Right atrium auricular region (tissue), 2 donors: ENCODE results near the gene LGR6. TPM values are rescaled to one million over a fixed set of nuclear protein-coding genes. Genes with fewer than 3 reads are reported as not detected.

Source experiments
- DNase-seq: peaks from one replicate; pipeline ENCODE4 v3.0.0-alpha.2; 2019; ENCODE audit warnings: low spot score
- H3K27ac ChIP-seq, 2 donors: fragments of 200-600 bp; sonication (generic); 1 replicate in 1 of 2; 2 replicates in 1 of 2; pipeline ENCODE4 v1.5.1; 2016 to 2019
- H3K27me3 ChIP-seq, 2 donors: fragments of 200-600 bp; sonication (generic); one replicate each; pipeline versions ENCODE4 v1.5.1 to v1.6.0; 2017 to 2019
- H3K36me3 ChIP-seq: fragments of 200-600 bp; sonication (generic); one replicate; pipeline ENCODE4 v1.5.1; 2016
- H3K4me1 ChIP-seq, 2 donors: fragments of 200-600 bp; sonication (generic); one replicate each; pipeline versions ENCODE4 v1.5.1 to v1.6.0; 2017 to 2019
- H3K4me3 ChIP-seq, 2 donors: fragments of 200-600 bp; sonication (generic); 1 replicate in 1 of 2; 2 replicates in 1 of 2; pipeline ENCODE4 v1.5.1; 2017 to 2019; ENCODE audit warnings: mild to moderate bottlenecking in 1 of 2, moderate library complexity in 1 of 2
- H3K9me3 ChIP-seq, 2 donors: fragments of 200-600 bp; sonication (generic); one replicate each; pipeline ENCODE4 v1.5.1; 2019
- total RNA-seq, 2 donors: library from RNA; depleted of rRNA; stranded (reverse); fragments of >200 nt; gene quantifications; one replicate each; pipeline ENCODE4 v1.1.0, GENCODE V29; 2016
- TF ChIP-seq, protein P1 (sequence below), 2 donors: fragments of 200-600 bp; sonication (generic); IDR thresholded peaks; one replicate each; pipeline ENCODE4 v1.5.1; 2019; ENCODE audit warnings: antibody characterized with exemption in 2 of 2

The LGR6 gene
- total RNA-seq, 2 donors from 2014 or later = 5.5 to 17.0 TPM

DNA sequence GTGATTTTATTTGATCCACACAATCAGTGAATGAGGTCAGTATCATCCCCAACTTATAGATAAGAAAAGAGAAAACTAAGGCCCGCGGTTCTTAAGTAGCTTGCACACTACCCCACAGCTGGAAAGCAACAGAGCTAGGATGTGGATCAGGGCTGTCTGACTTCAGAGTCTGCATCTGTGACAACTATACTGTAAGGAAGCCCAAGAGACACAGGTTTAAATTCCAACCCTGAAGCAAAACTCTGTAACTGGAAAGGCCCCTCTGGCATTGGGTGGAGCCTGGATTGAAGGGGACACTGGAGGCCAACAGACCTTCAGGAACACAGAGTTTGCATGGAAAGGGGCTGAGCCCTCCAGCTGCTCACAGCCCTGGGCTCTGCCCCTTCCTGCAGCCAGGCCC is 40.2 kb downstream of the LGR6 start:
- no peak overlapping the region for H3K4me3 ChIP-seq
- TF ChIP-seq, protein P1, sequence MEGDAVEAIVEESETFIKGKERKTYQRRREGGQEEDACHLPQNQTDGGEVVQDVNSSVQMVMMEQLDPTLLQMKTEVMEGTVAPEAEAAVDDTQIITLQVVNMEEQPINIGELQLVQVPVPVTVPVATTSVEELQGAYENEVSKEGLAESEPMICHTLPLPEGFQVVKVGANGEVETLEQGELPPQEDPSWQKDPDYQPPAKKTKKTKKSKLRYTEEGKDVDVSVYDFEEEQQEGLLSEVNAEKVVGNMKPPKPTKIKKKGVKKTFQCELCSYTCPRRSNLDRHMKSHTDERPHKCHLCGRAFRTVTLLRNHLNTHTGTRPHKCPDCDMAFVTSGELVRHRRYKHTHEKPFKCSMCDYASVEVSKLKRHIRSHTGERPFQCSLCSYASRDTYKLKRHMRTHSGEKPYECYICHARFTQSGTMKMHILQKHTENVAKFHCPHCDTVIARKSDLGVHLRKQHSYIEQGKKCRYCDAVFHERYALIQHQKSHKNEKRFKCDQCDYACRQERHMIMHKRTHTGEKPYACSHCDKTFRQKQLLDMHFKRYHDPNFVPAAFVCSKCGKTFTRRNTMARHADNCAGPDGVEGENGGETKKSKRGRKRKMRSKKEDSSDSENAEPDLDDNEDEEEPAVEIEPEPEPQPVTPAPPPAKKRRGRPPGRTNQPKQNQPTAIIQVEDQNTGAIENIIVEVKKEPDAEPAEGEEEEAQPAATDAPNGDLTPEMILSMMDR (IDR thresholded peaks at IDR 0.05) = no peak
- H3K27ac ChIP-seq = no peak overlapping the region

DNA sequence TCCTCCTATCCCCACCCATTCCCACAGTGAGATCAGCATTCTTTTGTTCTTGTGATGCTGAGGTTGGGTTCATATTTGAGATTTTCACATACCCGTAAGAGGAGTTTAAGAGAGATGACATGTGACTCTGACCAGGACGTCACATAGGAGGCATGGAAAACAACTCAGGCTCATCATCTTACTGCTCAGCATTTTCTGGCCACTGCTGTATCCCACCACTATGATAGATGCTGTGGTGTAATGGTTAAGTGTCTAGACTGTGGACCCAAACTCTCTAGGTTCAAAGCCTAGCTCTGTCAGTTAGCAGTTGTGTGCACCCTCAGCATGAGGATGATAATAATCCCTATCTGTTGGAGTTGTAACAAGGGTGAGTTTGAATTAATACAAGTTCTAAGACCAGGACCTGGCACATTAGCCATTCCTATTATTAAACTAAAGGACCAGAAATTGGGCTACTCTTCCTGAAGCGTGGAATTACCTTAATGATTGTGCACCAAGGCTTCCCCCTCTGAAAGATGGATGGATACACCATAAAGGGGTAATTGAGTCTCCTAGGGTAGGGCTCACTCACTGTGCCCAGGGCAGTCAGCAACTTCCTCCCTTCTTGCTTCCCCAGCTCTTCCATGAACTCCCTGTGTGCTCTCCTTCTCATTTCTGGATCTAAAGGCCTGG is 40.9 kb downstream of the LGR6 start:
- TF ChIP-seq, protein P1 (IDR thresholded peaks at IDR 0.05) = no peak
- Histone ChIP-seq H3K27ac (no peak overlapping the region), H3K4me1 (peaks cover 0 to 5% of the 10 kb centered on the region in 2 donors), H3K9me3 (no peaks in the 10 kb centered on the region), H3K4me3 (no peak overlapping the region), H3K27me3 (no peaks in the 10 kb centered on the region), H3K36me3 (no peaks in the 10 kb centered on the region)
- no peak for DNase-seq

More for the DNA sequence above, 40.2 kb downstream of the LGR6 start:
- H3K27me3 ChIP-seq = no peaks in the 10 kb centered on the region
- peaks cover 0 to 7% of the 10 kb centered on the region in 2 donors for H3K4me1 ChIP-seq
- no peaks in the 10 kb centered on the region for H3K9me3 ChIP-seq
- no peaks in the 10 kb centered on the region for H3K36me3 ChIP-seq
- DNase-seq = no peak

DNA sequence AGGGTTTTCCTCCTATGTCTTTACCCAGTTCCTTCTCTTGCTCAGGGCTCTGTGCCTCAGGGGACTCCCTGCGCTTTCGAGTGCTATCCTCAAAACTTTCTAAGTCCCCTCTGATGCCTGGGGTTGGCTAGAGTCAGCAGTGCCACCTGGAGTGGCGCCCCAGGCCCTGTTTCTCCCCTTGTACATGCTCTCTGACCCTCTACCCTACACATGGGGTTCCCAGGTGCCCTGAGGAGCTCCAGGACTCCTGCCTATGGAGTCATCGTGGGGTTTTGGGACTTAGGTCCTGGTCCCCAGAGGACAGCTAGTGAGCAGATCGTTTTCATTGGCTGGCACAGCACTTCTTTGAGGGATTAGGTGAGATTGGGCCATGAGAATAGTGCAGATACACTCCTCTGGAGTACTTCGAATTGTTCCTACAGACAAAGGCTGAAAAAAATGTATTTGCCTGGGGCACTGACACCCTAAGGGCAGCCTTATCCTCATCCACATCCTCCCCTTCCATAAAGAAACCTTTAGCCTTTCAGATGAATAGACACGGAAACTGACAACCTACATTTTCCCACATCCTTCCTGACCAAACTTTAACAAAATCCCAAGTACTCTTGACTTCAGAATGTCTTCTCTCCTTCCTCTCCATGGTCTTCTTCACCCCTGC is 41.5 kb downstream of the LGR6 start:
- Histone ChIP-seq H3K36me3 (no peaks in the 10 kb centered on the region), H3K4me1 (no peaks in the 10 kb centered on the region), H3K27me3 (no peaks in the 10 kb centered on the region), H3K9me3 (no peaks in the 10 kb centered on the region), H3K4me3 (no peak overlapping the region), H3K27ac (no peak overlapping the region)
- TF ChIP-seq, protein P1 (IDR thresholded peaks at IDR 0.05) = no peak
- DNase-seq = no peak

DNA sequence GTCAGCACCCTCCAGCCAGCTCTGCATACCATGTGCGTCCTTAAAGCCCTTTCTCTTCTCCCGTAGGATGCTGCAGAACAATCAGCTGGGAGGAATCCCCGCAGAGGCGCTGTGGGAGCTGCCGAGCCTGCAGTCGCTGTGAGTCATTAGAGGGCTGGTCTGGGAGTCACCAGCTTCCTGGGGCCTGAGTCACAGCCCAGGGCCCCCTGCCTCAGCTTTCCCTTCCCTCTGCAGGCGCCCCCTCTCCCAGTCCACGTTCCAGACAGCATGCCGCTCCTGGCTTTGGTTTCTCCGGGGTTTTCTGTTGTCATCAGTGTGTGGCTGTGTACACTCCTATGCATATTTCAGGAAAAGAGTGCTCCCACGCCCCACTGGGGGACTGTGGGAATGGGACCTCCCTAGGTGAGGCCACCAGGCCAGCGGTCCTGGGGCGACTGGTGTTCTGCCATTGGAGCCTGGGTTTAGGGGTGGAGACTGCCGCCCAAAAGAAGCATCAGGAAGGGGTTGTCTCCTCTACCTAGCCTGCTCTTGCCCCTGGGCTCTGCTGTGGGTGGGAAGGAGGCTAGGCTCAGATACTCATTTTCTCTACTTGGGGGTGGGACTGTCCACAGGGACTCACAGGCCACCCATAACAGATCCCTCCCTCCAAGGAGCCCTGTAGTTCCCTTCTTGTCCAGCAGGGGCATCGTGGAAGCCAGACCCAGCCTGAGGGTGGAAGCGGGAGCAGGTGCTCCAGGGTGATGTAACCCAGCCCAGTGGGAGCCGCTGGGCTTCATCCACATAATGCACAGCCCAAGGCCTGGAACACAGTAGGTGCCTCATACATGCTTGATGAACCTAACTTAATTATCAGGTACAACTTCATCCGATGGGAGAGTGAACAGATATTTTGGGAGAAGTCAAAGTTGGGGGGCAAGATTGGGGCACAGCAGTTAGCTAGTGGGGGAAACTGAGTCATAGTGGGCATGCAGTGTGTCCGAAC is 42.5 kb downstream of the LGR6 start:
- H3K27me3 ChIP-seq = no peaks in the 10 kb centered on the region
- DNase-seq = no peak
- H3K36me3 ChIP-seq = no peaks in the 10 kb centered on the region
- H3K27ac ChIP-seq = no peak overlapping the region
- no peaks in the 10 kb centered on the region for H3K9me3 ChIP-seq
- TF ChIP-seq, protein P1 (IDR thresholded peaks at IDR 0.05) = peak; percentile 78 to 81
- H3K4me3 ChIP-seq = no peak overlapping the region
- peaks cover 0 to 2% of the 10 kb centered on the region in 2 donors for H3K4me1 ChIP-seq

DNA sequence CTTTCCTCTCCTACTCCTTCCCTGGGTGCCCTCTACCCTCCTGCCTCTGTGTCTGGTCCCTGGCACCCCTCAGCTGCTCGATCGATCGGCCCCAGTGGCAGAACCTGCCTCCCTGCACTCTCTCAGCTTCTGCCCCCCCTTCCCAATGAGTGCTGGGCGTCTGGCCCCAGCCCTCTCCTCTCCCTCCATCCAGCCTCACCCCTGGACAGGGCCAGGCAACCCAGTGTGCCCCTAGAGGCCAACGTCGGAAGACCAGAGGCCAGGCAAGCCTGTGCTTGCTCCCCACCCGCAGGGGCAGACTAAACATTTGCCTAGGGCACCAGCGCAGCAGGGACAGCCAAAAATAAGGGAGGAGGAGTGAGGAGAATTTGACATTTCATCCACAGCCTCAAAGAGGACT is 43.5 kb downstream of the LGR6 start:
- no peak overlapping the region for H3K27ac ChIP-seq
- no peaks in the 10 kb centered on the region for H3K9me3 ChIP-seq
- no peaks in the 10 kb centered on the region for H3K27me3 ChIP-seq
- no peaks in the 10 kb centered on the region for H3K36me3 ChIP-seq
- TF ChIP-seq, protein P1 (IDR thresholded peaks at IDR 0.05) = peak in 1 of 2 donors; percentile 24
- peaks cover 0 to 8% of the 10 kb centered on the region in 2 donors for H3K4me1 ChIP-seq
- DNase-seq = no peak
- H3K4me3 ChIP-seq = no peak overlapping the region
